ENCODE measurements around the gene KCTD18.

KCTD18 gene

DNA sequence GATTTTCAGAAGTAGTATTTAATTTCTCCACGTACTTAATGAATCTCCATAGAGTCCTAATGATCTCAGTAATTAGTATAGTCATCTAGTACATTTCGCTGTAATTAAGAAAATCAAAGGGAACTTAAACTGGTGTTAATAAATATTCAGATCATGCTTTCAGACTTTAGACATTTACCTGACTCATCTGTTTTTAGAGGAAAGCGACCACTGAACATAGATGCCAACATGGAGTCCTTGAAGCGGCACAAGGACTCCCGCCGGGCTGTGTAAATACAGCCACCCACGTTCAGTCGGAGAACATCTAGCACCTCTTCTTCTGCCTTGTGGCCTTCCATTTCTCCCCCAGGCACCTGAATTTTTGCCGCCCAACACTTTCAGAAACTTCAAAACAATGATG, 3.2 kb downstream of the KCTD18 start:
- TF ChIP-seq ZFX (IDR thresholded peaks at IDR 0.05; ENCODE audit: borderline replicate concordance) = no peak
- TF ChIP-seq, protein P1, sequence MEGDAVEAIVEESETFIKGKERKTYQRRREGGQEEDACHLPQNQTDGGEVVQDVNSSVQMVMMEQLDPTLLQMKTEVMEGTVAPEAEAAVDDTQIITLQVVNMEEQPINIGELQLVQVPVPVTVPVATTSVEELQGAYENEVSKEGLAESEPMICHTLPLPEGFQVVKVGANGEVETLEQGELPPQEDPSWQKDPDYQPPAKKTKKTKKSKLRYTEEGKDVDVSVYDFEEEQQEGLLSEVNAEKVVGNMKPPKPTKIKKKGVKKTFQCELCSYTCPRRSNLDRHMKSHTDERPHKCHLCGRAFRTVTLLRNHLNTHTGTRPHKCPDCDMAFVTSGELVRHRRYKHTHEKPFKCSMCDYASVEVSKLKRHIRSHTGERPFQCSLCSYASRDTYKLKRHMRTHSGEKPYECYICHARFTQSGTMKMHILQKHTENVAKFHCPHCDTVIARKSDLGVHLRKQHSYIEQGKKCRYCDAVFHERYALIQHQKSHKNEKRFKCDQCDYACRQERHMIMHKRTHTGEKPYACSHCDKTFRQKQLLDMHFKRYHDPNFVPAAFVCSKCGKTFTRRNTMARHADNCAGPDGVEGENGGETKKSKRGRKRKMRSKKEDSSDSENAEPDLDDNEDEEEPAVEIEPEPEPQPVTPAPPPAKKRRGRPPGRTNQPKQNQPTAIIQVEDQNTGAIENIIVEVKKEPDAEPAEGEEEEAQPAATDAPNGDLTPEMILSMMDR (IDR thresholded peaks at IDR 0.05) = no peak
- no peak overlapping the region for H3K27ac ChIP-seq

DNA sequence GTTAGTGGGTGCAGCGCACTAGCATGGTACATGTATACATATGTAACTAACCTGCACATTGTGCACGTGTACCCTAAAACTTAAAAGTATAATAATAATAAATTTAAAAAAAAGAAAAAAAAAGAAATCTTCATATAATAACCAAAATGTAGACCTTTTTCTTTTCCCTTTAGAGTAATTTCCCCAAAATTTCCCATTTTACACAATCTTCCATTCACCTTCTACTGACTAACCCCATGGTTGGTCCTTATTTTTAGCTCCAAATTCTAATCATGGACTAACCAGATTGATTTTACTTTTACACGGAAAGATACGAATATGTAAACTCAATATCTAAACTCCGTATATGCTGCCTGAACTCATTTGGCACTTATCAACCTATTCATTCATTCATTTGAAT, 7.7 kb downstream of the KCTD18 start:
- TF ChIP-seq, protein P1 (IDR thresholded peaks at IDR 0.05) = no peak
- TF ChIP-seq ZFX (IDR thresholded peaks at IDR 0.05; ENCODE audit: borderline replicate concordance) = no peak
- H3K27ac ChIP-seq = no peak overlapping the region

DNA sequence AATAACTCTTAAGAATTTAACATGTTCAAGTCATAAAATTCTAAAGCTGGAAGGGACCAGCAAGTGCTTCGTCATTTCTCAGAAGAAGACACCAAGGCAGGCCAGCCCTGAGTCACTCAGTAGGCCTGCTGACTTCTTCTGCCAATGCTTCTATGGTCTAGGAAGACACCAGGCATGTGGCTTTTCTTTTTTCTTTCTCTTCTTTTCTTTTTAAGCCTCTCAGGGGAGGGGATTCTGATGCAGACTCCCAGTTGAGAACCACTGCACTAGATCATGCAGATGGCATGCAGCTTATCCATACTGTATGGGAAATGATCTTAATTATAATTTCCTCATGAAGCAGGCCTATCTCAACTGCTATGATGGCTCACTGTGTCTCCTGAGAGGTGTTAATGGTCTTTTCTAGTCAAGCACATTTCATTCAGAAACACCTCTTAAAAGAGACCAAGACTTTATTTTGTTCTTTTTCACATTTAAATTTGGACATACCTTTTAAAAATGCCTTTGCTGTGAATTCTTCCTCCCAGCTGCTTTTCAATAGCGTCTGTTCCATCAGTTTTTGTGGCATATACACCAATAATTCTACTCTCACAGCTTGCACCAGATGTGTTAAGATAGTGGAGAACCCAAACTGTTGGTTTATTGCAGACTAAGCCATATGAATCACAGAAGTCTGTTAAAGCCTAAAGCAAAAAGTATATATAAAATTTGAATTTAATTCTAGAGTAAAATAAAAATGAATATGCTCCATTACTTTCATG, 11.3 kb downstream of the KCTD18 start:
- TF ChIP-seq, protein P1 (IDR thresholded peaks at IDR 0.05) = no peak
- TF ChIP-seq ZFX (IDR thresholded peaks at IDR 0.05; ENCODE audit: borderline replicate concordance) = no peak
- H3K27ac ChIP-seq = no peak overlapping the region

DNA sequence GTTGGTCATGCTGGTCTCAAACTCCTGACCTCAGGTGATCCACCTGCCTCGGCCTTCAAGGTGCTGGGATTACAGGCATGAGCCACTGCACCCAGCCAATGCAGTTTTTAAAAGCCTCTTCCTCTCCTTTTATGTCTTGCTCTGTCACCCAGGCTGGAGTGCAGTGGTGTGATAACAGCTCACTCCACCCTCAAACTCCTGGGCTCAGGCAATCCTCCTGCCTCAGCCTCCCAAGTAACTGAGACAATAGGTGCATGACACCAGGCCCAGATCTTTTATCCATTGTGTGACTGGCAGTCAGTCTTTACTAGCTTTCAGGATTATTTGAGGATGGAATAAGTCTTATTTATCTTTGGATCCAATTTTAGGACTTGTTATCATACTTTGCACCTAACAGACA, 13.2 kb downstream of the KCTD18 start:
- H3K27ac ChIP-seq = no peak overlapping the region
- no peak for TF ChIP-seq ZFX (IDR thresholded peaks at IDR 0.05; ENCODE audit: borderline replicate concordance)
- TF ChIP-seq, protein P1 (IDR thresholded peaks at IDR 0.05) = no peak

DNA sequence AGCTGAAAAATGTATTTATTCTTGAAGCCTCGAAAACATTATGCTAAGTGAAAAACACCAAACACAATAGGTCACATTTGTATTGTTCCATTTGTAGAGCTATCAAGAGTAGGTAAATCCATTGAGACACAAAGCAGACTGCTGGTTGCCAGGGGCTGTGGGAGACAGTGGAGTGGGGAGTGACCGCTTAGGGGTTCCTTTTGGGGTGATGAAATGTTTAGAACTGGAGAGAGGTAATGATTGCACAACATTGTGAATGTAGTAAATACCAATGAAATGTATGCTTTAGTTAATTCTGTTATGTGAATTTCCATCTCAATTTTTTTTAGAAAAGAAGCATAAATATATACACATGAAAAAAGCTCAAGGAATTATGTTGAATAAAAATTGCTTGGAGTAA, 15.8 kb downstream of the KCTD18 start:
- TF ChIP-seq, protein P1 (IDR thresholded peaks at IDR 0.05) = no peak
- no peak for TF ChIP-seq ZFX (IDR thresholded peaks at IDR 0.05; ENCODE audit: borderline replicate concordance)
- no peak overlapping the region for H3K27ac ChIP-seq

DNA sequence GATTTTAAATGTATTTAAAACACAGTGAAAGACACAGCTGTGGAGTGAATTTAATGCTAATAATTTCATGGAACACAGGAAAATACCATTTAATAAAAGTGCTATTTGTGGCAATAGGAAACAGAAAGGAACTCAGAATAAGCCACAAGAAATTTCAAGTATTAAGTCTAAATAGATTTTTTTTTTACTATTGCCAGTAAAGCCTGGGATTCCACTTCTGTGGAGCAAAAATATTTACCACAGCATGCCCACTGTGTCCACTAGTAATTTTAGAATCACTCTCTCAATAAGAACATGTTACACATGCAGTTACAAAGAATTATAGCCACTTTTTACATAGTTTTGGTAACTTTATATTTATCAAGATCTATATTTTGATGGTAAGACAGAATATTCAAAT, 17.2 kb downstream of the KCTD18 start:
- no peak overlapping the region for H3K27ac ChIP-seq
- no peak for TF ChIP-seq ZFX (IDR thresholded peaks at IDR 0.05; ENCODE audit: borderline replicate concordance)
- TF ChIP-seq, protein P1 (IDR thresholded peaks at IDR 0.05) = no peak

DNA sequence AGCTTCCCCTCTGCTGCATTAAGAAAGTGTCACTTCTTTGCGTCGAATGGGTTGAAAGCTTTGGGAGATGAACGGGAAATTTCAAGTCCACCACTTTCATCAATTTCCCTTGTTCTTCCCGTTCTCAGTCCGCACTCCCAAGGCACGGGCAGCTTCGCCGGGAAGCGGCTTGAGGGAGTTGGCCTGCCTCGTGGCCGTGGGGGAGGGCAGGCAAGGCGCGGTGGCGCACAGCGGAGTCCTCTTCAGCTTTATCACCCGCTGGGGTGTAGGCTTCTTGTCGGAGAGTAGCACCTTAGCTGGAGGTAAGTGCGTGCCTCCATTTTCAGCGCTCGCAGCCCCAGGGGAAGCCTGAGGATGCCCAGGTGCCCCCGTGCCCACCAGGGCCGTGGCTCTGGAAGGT, 19.9 kb downstream of the KCTD18 start:
- no peak overlapping the region for H3K27ac ChIP-seq
- no peak for TF ChIP-seq ZFX (IDR thresholded peaks at IDR 0.05; ENCODE audit: borderline replicate concordance)
- TF ChIP-seq, protein P1 (IDR thresholded peaks at IDR 0.05) = no peak

All from 22Rv1 (cell line).